ENCODE results near the gene TTYH1. TPM values are rescaled to one million over a fixed set of nuclear protein-coding genes. Genes with fewer than 3 reads are reported as not detected.

TTYH1 gene
- polyA plus RNA-seq, 6 donors from 2014 or later = 0.06 to 0.09 (median 0.08) TPM; not detected in 3

- Mint-ChIP-seq H3K36me3 (peaks cover 6 to 27% of the 10 kb centered on the region in 2 donors), H3K4me3 (peak overlapping the region in 1 of 8 donors; percentile 22), H3K4me1 (peaks cover 22 to 34% (median 26%) of the 10 kb centered on the region in 3 donors), H3K27ac (peak overlapping the region in 3 of 6 donors; percentile 20 to 81 (median 79)), H3K9me3 (no peaks in the 10 kb centered on the region), H3K27me3 (no peaks in the 10 kb centered on the region)
- ATAC-seq (ENCODE audit: low read depth in 2 of 2) = no peak
- DNase-seq = no peak
Measured at GRCh38 chr19:54455786-54456422, 40.6 kb downstream of the TTYH1 start.

- Mint-ChIP-seq H3K4me3 (peak overlapping the region in 2 of 8 donors; percentile 22 to 30), H3K9me3 (no peaks in the 10 kb centered on the region), H3K27me3 (no peaks in the 10 kb centered on the region), H3K36me3 (peaks cover 6 to 21% of the 10 kb centered on the region in 2 donors), H3K4me1 (peaks cover 21 to 29% (median 21%) of the 10 kb centered on the region in 3 donors), H3K27ac (peak overlapping the region in 2 of 6 donors; percentile 20 to 81)
- ATAC-seq (ENCODE audit: low read depth in 2 of 2) = no peak
- no peak for DNase-seq
Measured at GRCh38 chr19:54456423-54457373, 41.4 kb downstream of the TTYH1 start.

GRCh38 chr19:54457773-54458647, 42.7 kb downstream of the TTYH1 start:
- peaks cover 19 to 27% (median 21%) of the 10 kb centered on the region in 3 donors for H3K4me1 Mint-ChIP-seq
- H3K27ac Mint-ChIP-seq = peak overlapping the region in 5 of 6 donors; percentile 38 to 87 (median 50)
- peak overlapping the region in 1 of 8 donors; percentile 15 for H3K4me3 Mint-ChIP-seq
- no peaks in the 10 kb centered on the region for H3K9me3 Mint-ChIP-seq
- no peak for DNase-seq
- H3K36me3 Mint-ChIP-seq = peaks cover 5 to 18% of the 10 kb centered on the region in 2 donors
- no peaks in the 10 kb centered on the region for H3K27me3 Mint-ChIP-seq
- ATAC-seq (ENCODE audit: low read depth in 2 of 2) = no peak

- peak overlapping the region in 3 of 6 donors; percentile 72 to 87 (median 77) for H3K27ac Mint-ChIP-seq
- peaks cover 0 to 14% of the 10 kb centered on the region in 2 donors for H3K36me3 Mint-ChIP-seq
- peak overlapping the region in 2 of 8 donors; percentile 55 to 56 for H3K4me3 Mint-ChIP-seq
- peaks cover 0 to 1% (median 0%) of the 10 kb centered on the region in 7 donors for H3K9me3 Mint-ChIP-seq
- ATAC-seq (ENCODE audit: low read depth in 2 of 2) (no peak), DNase-seq (no peak)
- no peaks in the 10 kb centered on the region for H3K27me3 Mint-ChIP-seq
- peaks cover 19 to 25% (median 22%) of the 10 kb centered on the region in 3 donors for H3K4me1 Mint-ChIP-seq
Measured at GRCh38 chr19:54458648-54459281, 43.5 kb downstream of the TTYH1 start.

GRCh38 chr19:54459282-54460229, 44.3 kb downstream of the TTYH1 start:
- Mint-ChIP-seq H3K4me1 (peaks cover 25 to 30% (median 29%) of the 10 kb centered on the region in 3 donors), H3K9me3 (peaks cover 0 to 7% (median 4%) of the 10 kb centered on the region in 7 donors), H3K4me3 (peak overlapping the region in 3 of 8 donors; percentile 55 to 79 (median 59)), H3K36me3 (peaks cover 0 to 14% of the 10 kb centered on the region in 2 donors), H3K27me3 (no peaks in the 10 kb centered on the region), H3K27ac (peak overlapping the region in 4 of 6 donors; percentile 12 to 90 (median 74))
- DNase-seq (no peak), ATAC-seq (ENCODE audit: low read depth in 2 of 2) (no peak)

GRCh38 chr19:54460230-54461005, 45.2 kb downstream of the TTYH1 start:
- peak overlapping the region in 3 of 8 donors; percentile 20 to 79 (median 22) for H3K4me3 Mint-ChIP-seq
- H3K27me3 Mint-ChIP-seq = no peaks in the 10 kb centered on the region
- H3K4me1 Mint-ChIP-seq = peaks cover 28 to 32% (median 32%) of the 10 kb centered on the region in 3 donors
- H3K9me3 Mint-ChIP-seq = peaks cover 0 to 7% (median 4%) of the 10 kb centered on the region in 7 donors
- DNase-seq (no peak), ATAC-seq (ENCODE audit: low read depth in 2 of 2) (no peak)
- H3K36me3 Mint-ChIP-seq = peaks cover 0 to 14% of the 10 kb centered on the region in 2 donors
- H3K27ac Mint-ChIP-seq = peak overlapping the region in 1 of 6 donors; percentile 91

GRCh38 chr19:54461210-54461609, 45.9 kb downstream of the TTYH1 start:
- H3K4me3 Mint-ChIP-seq = peak overlapping the region in 5 of 8 donors; percentile 53 to 81 (median 68)
- H3K9me3 Mint-ChIP-seq = peaks cover 0 to 7% (median 4%) of the 10 kb centered on the region in 7 donors
- H3K36me3 Mint-ChIP-seq = peaks cover 0 to 14% of the 10 kb centered on the region in 2 donors
- no peaks in the 10 kb centered on the region for H3K27me3 Mint-ChIP-seq
- peak overlapping the region in 3 of 6 donors; percentile 47 to 91 (median 72) for H3K27ac Mint-ChIP-seq
- DNase-seq = no peak
- H3K4me1 Mint-ChIP-seq = peaks cover 31 to 32% (median 32%) of the 10 kb centered on the region in 3 donors
- no peak for ATAC-seq (ENCODE audit: low read depth in 2 of 2)

GRCh38 chr19:54461613-54462012, 46.3 kb downstream of the TTYH1 start:
- DNase-seq (no peak), ATAC-seq (ENCODE audit: low read depth in 2 of 2) (no peak)
- peak overlapping the region in 7 of 8 donors; percentile 26 to 81 (median 64) for H3K4me3 Mint-ChIP-seq
- peaks cover 31 to 35% (median 32%) of the 10 kb centered on the region in 3 donors for H3K4me1 Mint-ChIP-seq
- peaks cover 0 to 14% of the 10 kb centered on the region in 2 donors for H3K36me3 Mint-ChIP-seq
- peak overlapping the region in 4 of 6 donors; percentile 16 to 91 (median 71) for H3K27ac Mint-ChIP-seq
- no peaks in the 10 kb centered on the region for H3K27me3 Mint-ChIP-seq
- H3K9me3 Mint-ChIP-seq = peaks cover 0 to 7% (median 4%) of the 10 kb centered on the region in 7 donors

GRCh38 chr19:54462047-54462654, 46.9 kb downstream of the TTYH1 start:
- H3K36me3 Mint-ChIP-seq = peaks cover 0 to 14% of the 10 kb centered on the region in 2 donors
- H3K4me1 Mint-ChIP-seq = peaks cover 31 to 35% (median 32%) of the 10 kb centered on the region in 3 donors
- H3K27ac Mint-ChIP-seq = peak overlapping the region; percentile 16 to 91 (median 70)
- peaks cover 0 to 7% (median 4%) of the 10 kb centered on the region in 7 donors for H3K9me3 Mint-ChIP-seq
- no peak for DNase-seq
- peak overlapping the region; percentile 9 to 73 (median 50) for H3K4me3 Mint-ChIP-seq
- no peak for ATAC-seq (ENCODE audit: low read depth in 2 of 2)
- no peaks in the 10 kb centered on the region for H3K27me3 Mint-ChIP-seq
